Daoy (cell line): ENCODE data around the gene NOL12. TPM values are rescaled to one million over a fixed set of nuclear protein-coding genes. Genes with fewer than 3 reads are reported as not detected.
"Not testable (repeated sequence)": the region's sequence is repeated elsewhere in the genome, so short reads cannot be mapped to it uniquely, and the experiment has no call there.

Source experiments
- DNase-seq: peaks from one replicate; pipeline ENCODE4 v3.0.0-alpha.2; 2015; ENCODE audit warnings: low read depth
- total RNA-seq: library from RNA; depleted of rRNA; stranded (reverse); fragments of >200 nt; shearing (Covaris generic); gene quantifications from 2 replicates; pipeline ENCODE4 v1.2.3, GENCODE V29; 2014; rRNA removed

The NOL12 gene
- 71.4 and 92.3 TPM in 2 replicates for total RNA-seq

GRCh38 chr22:37686002-37686982 lies at the start of gene NOL12:
Gene NOL12 (plus strand): TSS chr22:37686343. CDS start chr22:37686393, 50 bp downstream.
- peak; percentile 89 for DNase-seq

- DNase-seq: no peak
Measured at GRCh38 chr22:37636949-37637273, 49.2 kb upstream of the NOL12 start.

GRCh38 chr22:37638391-37639069 lies 47.6 kb upstream of the NOL12 start:
- no peak for DNase-seq

- DNase-seq: peak; percentile 53
Measured at GRCh38 chr22:37639070-37639760, 46.9 kb upstream of the NOL12 start, which contains the start of gene SH3BP1. Gene SH3BP1 (plus strand): TSS chr22:37639669. CDS start chr22:37639788, 119 bp downstream.

GRCh38 chr22:37639771-37640590 lies 46.2 kb upstream of the NOL12 start:
- DNase-seq: no peak

GRCh38 chr22:37640591-37641560 lies 45.3 kb upstream of the NOL12 start:
- no peak for DNase-seq

GRCh38 chr22:37641561-37641949 lies 44.6 kb upstream of the NOL12 start:
- DNase-seq: no peak

- DNase-seq: peak; percentile 74
Measured at GRCh38 chr22:37643225-37643847, 42.8 kb upstream of the NOL12 start.

GRCh38 chr22:37647317-37647716 lies 38.8 kb upstream of the NOL12 start:
- DNase-seq: no peak

GRCh38 chr22:37647928-37648327 lies 38.2 kb upstream of the NOL12 start:
- DNase-seq: peak; percentile 60

- DNase-seq: no peak
Measured at GRCh38 chr22:37650463-37651136, 35.5 kb upstream of the NOL12 start.

GRCh38 chr22:37654563-37655251 lies 31.4 kb upstream of the NOL12 start:
- no peak for DNase-seq

- no peak for DNase-seq
Measured at GRCh38 chr22:37655252-37655563, 30.9 kb upstream of the NOL12 start.

GRCh38 chr22:37656583-37656982 lies 29.6 kb upstream of the NOL12 start:
- DNase-seq: not testable (repeated sequence)

- DNase-seq: no peak
Measured at GRCh38 chr22:37657590-37658132, 28.5 kb upstream of the NOL12 start.

- DNase-seq: peak; percentile 100
Measured at GRCh38 chr22:37658133-37659065, 27.7 kb upstream of the NOL12 start, which contains the start of gene PDXP. Gene PDXP (plus strand): TSS chr22:37658723. CDS start chr22:37658783, 60 bp downstream.
